Loucy (cell line): ENCODE results near the gene INO80B.

ENCODE experiments used
- H2AFZ ChIP-seq: fragments of 200-600 bp; sonication (generic); 2 replicates; pipeline ENCODE4 v1.6.0; 2016; ENCODE audit warnings: antibody characterized with exemption, mild to moderate bottlenecking, low read length, moderate library complexity
- H3F3A ChIP-seq: fragments of 200-600 bp; 2 replicates; pipeline ENCODE4 v1.6.0; 2016; ENCODE audit warnings: antibody characterized with exemption, low read depth, mild to moderate bottlenecking
- H3K27me3 ChIP-seq: fragments of 200-600 bp; sonication (generic); 2 replicates; pipeline ENCODE4 v1.6.1; 2014; ENCODE audit warnings: low read length, mild to moderate bottlenecking; ENCODE audit not compliant: insufficient read depth, poor library complexity, severe bottlenecking
- H3K36me3 ChIP-seq: fragments of 200-600 bp; sonication (generic); 2 replicates; pipeline ENCODE4 v1.6.1; 2016; ENCODE audit warnings: low read length; ENCODE audit not compliant: insufficient read depth
- H3K4me1 ChIP-seq: fragments of 200-600 bp; sonication (generic); 2 replicates; pipeline ENCODE4 v1.5.1; 2014; ENCODE audit warnings: low read length, mild to moderate bottlenecking; ENCODE audit not compliant: insufficient read depth, poor library complexity, severe bottlenecking
- H3K4me2 ChIP-seq: fragments of 200-600 bp; sonication (generic); 2 replicates; pipeline ENCODE4 v1.6.0; 2014; ENCODE audit warnings: antibody characterized with exemption, low read length, low read depth, mild to moderate bottlenecking; ENCODE audit not compliant: poor library complexity, severe bottlenecking
- H3K4me3 ChIP-seq: fragments of 200-600 bp; sonication (generic); 2 replicates; pipeline ENCODE4 v1.5.1; 2014; ENCODE audit warnings: low read length, mild to moderate bottlenecking, mixed read lengths; ENCODE audit not compliant: poor library complexity, severe bottlenecking
- H3K79me2 ChIP-seq: fragments of 200-600 bp; sonication (generic); 2 replicates; pipeline ENCODE4 v1.6.1; 2014; ENCODE audit warnings: low read length; ENCODE audit not compliant: insufficient read depth
- H3K9ac ChIP-seq: fragments of 200-600 bp; sonication (generic); 2 replicates; pipeline ENCODE4 v1.6.0; 2014; ENCODE audit warnings: mild to moderate bottlenecking, low read depth, low read length, moderate library complexity; ENCODE audit not compliant: poor library complexity, severe bottlenecking
- H3K9me2 ChIP-seq: fragments of 200-600 bp; sonication (generic); replicated peaks from 2 replicates; pipeline ENCODE4 v1.6.1; 2016; ENCODE audit warnings: low read depth, low read length, mixed read lengths
- H3K9me3 ChIP-seq: fragments of 200-600 bp; sonication (generic); 2 replicates; pipeline ENCODE4 v1.6.1; 2014; ENCODE audit warnings: mild to moderate bottlenecking, antibody characterized with exemption, low read length, low read depth; ENCODE audit not compliant: insufficient read depth
- H4K20me1 ChIP-seq: fragments of 200-600 bp; sonication (generic); 2 replicates; pipeline ENCODE4 v1.6.0; 2014; ENCODE audit warnings: antibody characterized with exemption, low read length, mild to moderate bottlenecking; ENCODE audit not compliant: insufficient read depth, poor library complexity, severe bottlenecking
- CTCF ChIP-seq: fragments of 200-600 bp; sonication (generic); conservative IDR thresholded peaks from 2 replicates; pipeline ENCODE4 v1.5.1; 2014; ENCODE audit warnings: mild to moderate bottlenecking, antibody characterized with exemption, low read length
- EZH2phosphoT487 ChIP-seq: fragments of 200-600 bp; IDR thresholded peaks from 2 replicates; pipeline ENCODE4 v1.6.1; 2018; ENCODE audit warnings: antibody characterized with exemption, mild to moderate bottlenecking, moderate library complexity, borderline replicate concordance

INO80B gene

GRCh38 chr2:74497777-74498499, 43.1 kb downstream of the INO80B start:
- Histone ChIP-seq H3K9ac (no peak overlapping the region), H3K36me3 (peaks cover 11% of the 10 kb centered on the region; the same call in 1 of the 2 replicates), H2AFZ (no peak overlapping the region), H3K4me2 (no peak overlapping the region), H3F3A (no peaks in the 10 kb centered on the region), H3K27me3 (no peaks in the 10 kb centered on the region), H3K4me3 (no peak overlapping the region), H3K9me3 (no peaks in the 10 kb centered on the region), H4K20me1 (no peaks in the 10 kb centered on the region), H3K4me1 (peaks cover 6% of the 10 kb centered on the region), H3K79me2 (peaks cover 7% of the 10 kb centered on the region), H3K9me2 (no peaks in the 10 kb centered on the region)
- TF ChIP-seq CTCF (no peak), EZH2phosphoT487 (no peak)

GRCh38 chr2:74498500-74499266, 43.8 kb downstream of the INO80B start:
- Histone ChIP-seq H3K4me1 (peaks cover 6% of the 10 kb centered on the region), H2AFZ (no peak overlapping the region), H4K20me1 (no peaks in the 10 kb centered on the region), H3K9me2 (no peaks in the 10 kb centered on the region), H3F3A (no peaks in the 10 kb centered on the region), H3K4me2 (no peak overlapping the region), H3K9me3 (no peaks in the 10 kb centered on the region), H3K4me3 (no peak overlapping the region), H3K79me2 (peaks cover 7% of the 10 kb centered on the region), H3K27me3 (no peaks in the 10 kb centered on the region), H3K9ac (no peak overlapping the region), H3K36me3 (peaks cover 4% of the 10 kb centered on the region; the same call in 1 of the 2 replicates)
- TF ChIP-seq EZH2phosphoT487 = no peak
- no peak for TF ChIP-seq CTCF

GRCh38 chr2:74499267-74499939, 44.5 kb downstream of the INO80B start, which contains the start of gene LBX2:
Gene LBX2, minus strand, starts transcription at chr2:74499603. Its CDS starts 66 bp downstream, at chr2:74499537.
- Histone ChIP-seq H3K9ac (no peak within 1 kb of the TSS), H3K9me2 (no peaks in the 10 kb centered on the region), H4K20me1 (no peaks in the 10 kb centered on the region), H3K79me2 (peaks cover 7% of the 10 kb centered on the region), H3F3A (no peaks in the 10 kb centered on the region), H2AFZ (no peak within 1 kb of the TSS), H3K4me2 (no peak within 1 kb of the TSS), H3K27me3 (no peaks in the 10 kb centered on the region), H3K4me3 (no peak within 1 kb of the TSS), H3K4me1 (peaks cover 6% of the 10 kb centered on the region), H3K36me3 (no peaks in the 10 kb centered on the region), H3K9me3 (no peaks in the 10 kb centered on the region)
- TF ChIP-seq CTCF = no peak
- no peak for TF ChIP-seq EZH2phosphoT487
